ENCODE measurements around the gene HACD1.

Gene HACD1

DNA sequence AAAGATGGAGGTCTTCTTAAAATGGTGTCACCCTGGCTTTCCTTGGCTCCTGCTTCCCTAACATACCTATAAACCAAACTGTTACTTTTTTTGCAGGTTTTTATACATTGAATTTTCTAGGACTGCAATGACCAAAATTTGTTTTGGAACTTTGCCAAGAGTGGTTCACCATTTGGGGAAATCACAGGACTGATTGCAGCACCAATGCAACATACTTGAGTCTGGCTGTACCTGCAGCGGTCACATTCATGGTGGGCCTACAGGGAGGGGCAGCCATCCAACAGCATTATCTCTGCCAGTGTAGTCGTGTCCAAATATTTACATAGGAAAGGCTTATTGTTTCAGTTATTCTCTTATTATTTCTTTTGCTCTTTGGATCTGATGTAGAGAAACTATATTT is 69.0 kb downstream of the HACD1 start:
- no peaks in the 10 kb centered on the region for H3K36me3 ChIP-seq (ENCODE audit: insufficient read depth, low read length)
- H3K27me3 ChIP-seq (ENCODE audit: insufficient read depth, low read length, poor library complexity, severe bottlenecking), result no peaks in the 10 kb centered on the region
- H3K9me2 ChIP-seq (replicated peaks; ENCODE audit: low read depth, low read length), result no peaks in the 10 kb centered on the region
- H4K20me1 ChIP-seq (ENCODE audit: insufficient read depth, low read length, poor library complexity, severe bottlenecking), result no peaks in the 10 kb centered on the region
- H3K4me1 ChIP-seq (ENCODE audit: insufficient read depth, low read length, poor library complexity, severe bottlenecking), result no peaks in the 10 kb centered on the region
- no peak overlapping the region for H3K9ac ChIP-seq (ENCODE audit: low read depth, low read length, poor library complexity, severe bottlenecking)
- TF ChIP-seq, protein P1, sequence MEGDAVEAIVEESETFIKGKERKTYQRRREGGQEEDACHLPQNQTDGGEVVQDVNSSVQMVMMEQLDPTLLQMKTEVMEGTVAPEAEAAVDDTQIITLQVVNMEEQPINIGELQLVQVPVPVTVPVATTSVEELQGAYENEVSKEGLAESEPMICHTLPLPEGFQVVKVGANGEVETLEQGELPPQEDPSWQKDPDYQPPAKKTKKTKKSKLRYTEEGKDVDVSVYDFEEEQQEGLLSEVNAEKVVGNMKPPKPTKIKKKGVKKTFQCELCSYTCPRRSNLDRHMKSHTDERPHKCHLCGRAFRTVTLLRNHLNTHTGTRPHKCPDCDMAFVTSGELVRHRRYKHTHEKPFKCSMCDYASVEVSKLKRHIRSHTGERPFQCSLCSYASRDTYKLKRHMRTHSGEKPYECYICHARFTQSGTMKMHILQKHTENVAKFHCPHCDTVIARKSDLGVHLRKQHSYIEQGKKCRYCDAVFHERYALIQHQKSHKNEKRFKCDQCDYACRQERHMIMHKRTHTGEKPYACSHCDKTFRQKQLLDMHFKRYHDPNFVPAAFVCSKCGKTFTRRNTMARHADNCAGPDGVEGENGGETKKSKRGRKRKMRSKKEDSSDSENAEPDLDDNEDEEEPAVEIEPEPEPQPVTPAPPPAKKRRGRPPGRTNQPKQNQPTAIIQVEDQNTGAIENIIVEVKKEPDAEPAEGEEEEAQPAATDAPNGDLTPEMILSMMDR (conservative IDR thresholded peaks at IDR 0.05; ENCODE audit: low read length), result no peak
- no peak for TF ChIP-seq EZH2phosphoT487 (IDR thresholded peaks at IDR 0.05; ENCODE audit: borderline replicate concordance)
- no peaks in the 10 kb centered on the region; the same call in 1 of the 2 replicates for H3K79me2 ChIP-seq (ENCODE audit: insufficient read depth, low read length)
- no peaks in the 10 kb centered on the region for H3F3A ChIP-seq (ENCODE audit: low read depth)
- no peak overlapping the region for H3K4me3 ChIP-seq (ENCODE audit: low read length, poor library complexity, severe bottlenecking)
- H2AFZ ChIP-seq (ENCODE audit: low read length), result no peak overlapping the region
- H3K9me3 ChIP-seq (ENCODE audit: insufficient read depth, low read depth, low read length), result no peaks in the 10 kb centered on the region
- no peak overlapping the region for H3K4me2 ChIP-seq (ENCODE audit: low read depth, low read length, poor library complexity, severe bottlenecking)

DNA sequence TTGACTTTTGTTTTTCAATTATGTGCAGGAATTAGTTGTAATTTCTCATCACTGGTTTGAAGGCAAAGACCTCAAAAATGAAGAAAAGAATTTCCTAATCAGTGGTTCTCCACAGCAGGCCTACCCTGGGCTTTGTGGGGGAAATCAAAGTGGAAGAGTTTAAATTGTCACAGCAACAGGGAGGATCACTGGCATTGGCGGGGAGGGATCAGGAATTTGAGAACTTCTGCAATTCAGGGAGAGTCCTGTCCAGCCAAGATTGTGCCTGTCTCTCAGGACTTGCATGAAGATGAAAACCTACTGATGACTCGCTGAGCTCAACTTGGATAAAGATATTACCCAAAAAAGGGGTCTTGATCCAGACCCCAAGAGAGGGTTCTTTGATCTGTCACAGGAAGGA is 70.1 kb downstream of the HACD1 start:
- Histone ChIP-seq H3K4me3 (ENCODE audit: low read length, poor library complexity, severe bottlenecking) (no peak overlapping the region), H3K4me2 (ENCODE audit: low read depth, low read length, poor library complexity, severe bottlenecking) (no peak overlapping the region), H3K4me1 (ENCODE audit: insufficient read depth, low read length, poor library complexity, severe bottlenecking) (no peaks in the 10 kb centered on the region), H3K9ac (ENCODE audit: low read depth, low read length, poor library complexity, severe bottlenecking) (no peak overlapping the region), H3F3A (ENCODE audit: low read depth) (no peaks in the 10 kb centered on the region), H4K20me1 (ENCODE audit: insufficient read depth, low read length, poor library complexity, severe bottlenecking) (no peaks in the 10 kb centered on the region), H3K9me3 (ENCODE audit: insufficient read depth, low read depth, low read length) (no peaks in the 10 kb centered on the region), H3K79me2 (ENCODE audit: insufficient read depth, low read length) (no peaks in the 10 kb centered on the region; the same call in 1 of the 2 replicates), H3K36me3 (ENCODE audit: insufficient read depth, low read length) (no peaks in the 10 kb centered on the region), H3K27me3 (ENCODE audit: insufficient read depth, low read length, poor library complexity, severe bottlenecking) (no peaks in the 10 kb centered on the region), H2AFZ (ENCODE audit: low read length) (no peak overlapping the region), H3K9me2 (replicated peaks; ENCODE audit: low read depth, low read length) (no peaks in the 10 kb centered on the region)
- TF ChIP-seq EZH2phosphoT487 (IDR thresholded peaks at IDR 0.05; ENCODE audit: borderline replicate concordance), result no peak
- TF ChIP-seq, protein P1 (conservative IDR thresholded peaks at IDR 0.05; ENCODE audit: low read length), result no peak

DNA sequence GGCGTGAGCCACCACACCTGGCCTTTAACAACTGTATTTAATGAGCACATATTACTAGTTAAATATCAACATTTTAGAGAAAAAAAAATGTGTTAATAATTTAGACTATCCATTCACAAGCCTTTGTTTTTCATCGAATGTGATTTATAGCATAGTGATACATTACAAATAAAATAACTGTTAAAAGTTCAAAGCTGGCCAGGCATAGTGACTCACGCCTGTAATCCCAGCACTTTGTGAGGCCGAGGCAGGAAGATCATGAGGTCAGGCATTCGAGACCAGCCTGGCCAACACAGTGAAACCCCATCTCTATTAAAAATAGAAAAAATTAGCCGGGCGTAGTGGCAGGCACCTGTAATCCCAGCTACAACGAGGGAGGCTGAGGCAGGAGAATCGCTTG is 72.7 kb downstream of the HACD1 start:
- H2AFZ ChIP-seq (ENCODE audit: low read length), result no peak overlapping the region
- H3K36me3 ChIP-seq (ENCODE audit: insufficient read depth, low read length), result no peaks in the 10 kb centered on the region
- H3K4me3 ChIP-seq (ENCODE audit: low read length, poor library complexity, severe bottlenecking), result no peak overlapping the region
- no peak overlapping the region for H3K4me2 ChIP-seq (ENCODE audit: low read depth, low read length, poor library complexity, severe bottlenecking)
- no peaks in the 10 kb centered on the region; the same call in 1 of the 2 replicates for H3K79me2 ChIP-seq (ENCODE audit: insufficient read depth, low read length)
- no peaks in the 10 kb centered on the region for H4K20me1 ChIP-seq (ENCODE audit: insufficient read depth, low read length, poor library complexity, severe bottlenecking)
- H3K27me3 ChIP-seq (ENCODE audit: insufficient read depth, low read length, poor library complexity, severe bottlenecking), result no peaks in the 10 kb centered on the region
- H3K4me1 ChIP-seq (ENCODE audit: insufficient read depth, low read length, poor library complexity, severe bottlenecking), result no peaks in the 10 kb centered on the region
- H3K9me2 ChIP-seq (replicated peaks; ENCODE audit: low read depth, low read length), result no peaks in the 10 kb centered on the region
- H3F3A ChIP-seq (ENCODE audit: low read depth), result no peaks in the 10 kb centered on the region
- H3K9me3 ChIP-seq (ENCODE audit: insufficient read depth, low read depth, low read length), result no peaks in the 10 kb centered on the region
- no peak overlapping the region for H3K9ac ChIP-seq (ENCODE audit: low read depth, low read length, poor library complexity, severe bottlenecking)
- TF ChIP-seq EZH2phosphoT487 (IDR thresholded peaks at IDR 0.05; ENCODE audit: borderline replicate concordance), result no peak
- TF ChIP-seq, protein P1 (conservative IDR thresholded peaks at IDR 0.05; ENCODE audit: low read length), result no peak

Data from Loucy (cell line).